Vagina (tissue), 2 donors: Measurements from ENCODE around the gene LDB1. TPM values are rescaled to one million over a fixed set of nuclear protein-coding genes. Genes with fewer than 3 reads are reported as not detected.

Source experiments
- DNase-seq, 2 donors: peaks; one replicate each; pipeline ENCODE4 v3.0.0-alpha.2; 2017; ENCODE audit errors: extremely low spot score in 2 of 2
- H3K27ac ChIP-seq: fragments of 200-600 bp; sonication (generic); one replicate; pipeline ENCODE4 v1.5.1; 2019
- H3K27me3 ChIP-seq: fragments of 200-600 bp; sonication (generic); one replicate; pipeline ENCODE4 v1.5.1; 2019
- H3K36me3 ChIP-seq, 2 donors: fragments of 200-600 bp; sonication (generic); one replicate each; pipeline ENCODE4 v1.5.1; 2017 to 2019
- H3K4me1 ChIP-seq: fragments of 200-600 bp; sonication (generic); one replicate; pipeline ENCODE4 v1.5.1; 2019
- H3K4me3 ChIP-seq, 2 donors: fragments of 200-600 bp; sonication (generic); 1 replicate in 1 of 2; 2 replicates in 1 of 2; pipeline ENCODE4 v1.5.1; 2016 to 2019
- H3K9me3 ChIP-seq: fragments of 200-600 bp; sonication (generic); one replicate; pipeline ENCODE4 v1.5.1; 2019
- POLR2A ChIP-seq, 2 donors: fragments of 450-650 bp; IDR thresholded peaks; one replicate each; pipeline ENCODE4 v1.6.1; 2017; ENCODE audit warnings: antibody characterized with exemption in 2 of 2, mild to moderate bottlenecking in 2 of 2, moderate library complexity in 2 of 2
- POLR2AphosphoS5 ChIP-seq, 2 donors: sonication (generic); formaldehyde crosslinking; IDR thresholded peaks; one replicate each; pipeline ENCODE4 v1.9.0; 2017; ENCODE audit warnings: antibody characterized with exemption in 2 of 2, mild to moderate bottlenecking in 2 of 2, low read depth in 1 of 2; ENCODE audit not compliant: insufficient read depth in 1 of 2
- intact Hi-C: fragments of 100-400 bp; cut with DNase I; formaldehyde crosslinking; loops from one replicate; pipeline ENCODE4 v1.15.1; 2023
- total RNA-seq: library from RNA; depleted of rRNA; stranded (reverse); fragments of >200 nt; gene quantifications from one replicate; pipeline ENCODE4 v1.2.3, GENCODE V29; 2016
- TF ChIP-seq, protein P1 (sequence below), 3 experiments: fragments of 450-650 bp in 2 of 3; fragments of 200-600 bp in 1 of 3; sonication (generic) in 1 of 3; IDR thresholded peaks; one replicate each; pipeline ENCODE4 v1.5.1; 2017 to 2019; ENCODE audit warnings: antibody characterized with exemption in 3 of 3, mild to moderate bottlenecking in 2 of 3, moderate library complexity in 2 of 3

Gene LDB1
- total RNA-seq, 1 donor from 2014 or later: 62.6 TPM

DNA sequence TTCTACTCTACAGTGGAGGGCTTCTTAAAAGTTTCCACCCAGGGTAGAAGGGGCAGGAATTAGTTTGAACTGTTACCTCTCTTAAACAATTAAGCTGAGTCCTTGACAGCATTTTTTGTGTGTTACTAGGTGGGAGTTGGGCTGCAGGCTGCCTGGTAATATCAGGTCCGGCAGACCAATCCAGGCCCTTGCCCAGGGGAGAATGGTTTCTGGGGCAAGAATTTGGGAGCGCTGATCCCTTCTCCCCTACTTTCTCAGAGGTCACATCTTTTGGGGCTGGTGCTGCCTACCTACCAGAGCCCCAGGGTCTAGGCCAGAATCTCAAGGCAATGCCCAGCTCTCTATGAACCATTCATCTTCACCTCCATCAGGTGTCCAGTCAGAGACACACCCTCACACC is 14.2 kb upstream of the LDB1 start:
- H3K4me3 ChIP-seq: peak overlapping the region; percentile 83 to 97
- no peaks in the 10 kb centered on the region for H3K9me3 ChIP-seq
- DNase-seq: no peak
- peaks cover 4 to 16% of the 10 kb centered on the region in 2 donors for H3K36me3 ChIP-seq
- H3K4me1 ChIP-seq: peaks cover 37% of the 10 kb centered on the region
- no peak for TF ChIP-seq POLR2AphosphoS5 (IDR thresholded peaks at IDR 0.05; ENCODE audit: insufficient read depth in 1 of 2, low read depth in 1 of 2)
- TF ChIP-seq, protein P1, sequence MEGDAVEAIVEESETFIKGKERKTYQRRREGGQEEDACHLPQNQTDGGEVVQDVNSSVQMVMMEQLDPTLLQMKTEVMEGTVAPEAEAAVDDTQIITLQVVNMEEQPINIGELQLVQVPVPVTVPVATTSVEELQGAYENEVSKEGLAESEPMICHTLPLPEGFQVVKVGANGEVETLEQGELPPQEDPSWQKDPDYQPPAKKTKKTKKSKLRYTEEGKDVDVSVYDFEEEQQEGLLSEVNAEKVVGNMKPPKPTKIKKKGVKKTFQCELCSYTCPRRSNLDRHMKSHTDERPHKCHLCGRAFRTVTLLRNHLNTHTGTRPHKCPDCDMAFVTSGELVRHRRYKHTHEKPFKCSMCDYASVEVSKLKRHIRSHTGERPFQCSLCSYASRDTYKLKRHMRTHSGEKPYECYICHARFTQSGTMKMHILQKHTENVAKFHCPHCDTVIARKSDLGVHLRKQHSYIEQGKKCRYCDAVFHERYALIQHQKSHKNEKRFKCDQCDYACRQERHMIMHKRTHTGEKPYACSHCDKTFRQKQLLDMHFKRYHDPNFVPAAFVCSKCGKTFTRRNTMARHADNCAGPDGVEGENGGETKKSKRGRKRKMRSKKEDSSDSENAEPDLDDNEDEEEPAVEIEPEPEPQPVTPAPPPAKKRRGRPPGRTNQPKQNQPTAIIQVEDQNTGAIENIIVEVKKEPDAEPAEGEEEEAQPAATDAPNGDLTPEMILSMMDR (IDR thresholded peaks at IDR 0.05): no peak
- TF ChIP-seq POLR2A (IDR thresholded peaks at IDR 0.05): no peak
- peak overlapping the region; percentile 86 for H3K27ac ChIP-seq
- intact Hi-C loops: no loop called here
- no peaks in the 10 kb centered on the region for H3K27me3 ChIP-seq

- Histone ChIP-seq H3K27me3 (no peaks in the 10 kb centered on the region), H3K27ac (peak overlapping the region; percentile 86), H3K36me3 (peaks cover 1 to 8% of the 10 kb centered on the region in 2 donors), H3K4me1 (peaks cover 37% of the 10 kb centered on the region), H3K4me3 (peak overlapping the region; percentile 83 to 97), H3K9me3 (no peaks in the 10 kb centered on the region)
- TF ChIP-seq POLR2AphosphoS5 (IDR thresholded peaks at IDR 0.05; ENCODE audit: insufficient read depth in 1 of 2, low read depth in 1 of 2) (no peak), POLR2A (IDR thresholded peaks at IDR 0.05) (no peak)
- no peak for DNase-seq
- intact Hi-C loops: loop anchor here (2.0 kb wide), 1 partner anchor 19 kb away; the partner anchor contains the start of gene NOLC1
Measured at GRCh38 chr10:102133373-102134195, 13.4 kb upstream of the LDB1 start.

- Histone ChIP-seq H3K4me1 (peaks cover 37% of the 10 kb centered on the region), H3K27me3 (no peaks in the 10 kb centered on the region), H3K36me3 (no peaks in the 10 kb centered on the region), H3K27ac (peak within 1 kb of the TSS; percentile 86), H3K9me3 (no peaks in the 10 kb centered on the region), H3K4me3 (peak within 1 kb of the TSS; percentile 83 to 97)
- peak in 1 of 2 donors; percentile 77 for TF ChIP-seq POLR2A (IDR thresholded peaks at IDR 0.05)
- TF ChIP-seq POLR2AphosphoS5 (IDR thresholded peaks at IDR 0.05; ENCODE audit: insufficient read depth in 1 of 2, low read depth in 1 of 2): peak; percentile 98
- TF ChIP-seq, protein P1 (IDR thresholded peaks at IDR 0.05): peak; percentile 62 to 98 (median 93)
- DNase-seq: peak in 1 of 2 donors; percentile 99
- intact Hi-C loops: loop anchor here (2.0 kb wide), 1 partner anchor 20 kb away; the partner anchor contains the start of gene NOLC1
Measured at GRCh38 chr10:102132563-102133372, 12.6 kb upstream of the LDB1 start, which contains the start of gene PPRC1. PPRC1 (plus strand) TSS chr10:102133040; CDS start chr10:102133069, 29 bp downstream.

GRCh38 chr10:102132193-102132562 is 12.0 kb upstream of the LDB1 start:
- DNase-seq: no peak
- H3K9me3 ChIP-seq: no peaks in the 10 kb centered on the region
- peak overlapping the region; percentile 86 for H3K27ac ChIP-seq
- peak overlapping the region; percentile 83 to 97 for H3K4me3 ChIP-seq
- peaks cover 36% of the 10 kb centered on the region for H3K4me1 ChIP-seq
- TF ChIP-seq POLR2A (IDR thresholded peaks at IDR 0.05) (no peak), POLR2AphosphoS5 (IDR thresholded peaks at IDR 0.05; ENCODE audit: insufficient read depth in 1 of 2, low read depth in 1 of 2) (no peak)
- TF ChIP-seq, protein P1 (IDR thresholded peaks at IDR 0.05): no peak
- H3K27me3 ChIP-seq: no peaks in the 10 kb centered on the region
- H3K36me3 ChIP-seq: no peaks in the 10 kb centered on the region
- intact Hi-C loops: loop anchor here (2.0 kb wide), 1 partner anchor 21 kb away; the partner anchor contains the start of gene NOLC1
